GM21825 (cell line): ENCODE measurements around the gene GPR137.
"Not testable (repeated sequence)": the region's sequence is repeated elsewhere in the genome, so short reads cannot be mapped to it uniquely, and the experiment has no call there.

Experiments
- ATAC-seq: cut with Tn5 transposase; IDR thresholded peaks from one replicate; pipeline ENCODE4 v1.9.1; 2021; ENCODE audit warnings: mild to moderate bottlenecking, moderate library complexity; ENCODE audit not compliant: unreplicated experiment

The GPR137 gene

DNA sequence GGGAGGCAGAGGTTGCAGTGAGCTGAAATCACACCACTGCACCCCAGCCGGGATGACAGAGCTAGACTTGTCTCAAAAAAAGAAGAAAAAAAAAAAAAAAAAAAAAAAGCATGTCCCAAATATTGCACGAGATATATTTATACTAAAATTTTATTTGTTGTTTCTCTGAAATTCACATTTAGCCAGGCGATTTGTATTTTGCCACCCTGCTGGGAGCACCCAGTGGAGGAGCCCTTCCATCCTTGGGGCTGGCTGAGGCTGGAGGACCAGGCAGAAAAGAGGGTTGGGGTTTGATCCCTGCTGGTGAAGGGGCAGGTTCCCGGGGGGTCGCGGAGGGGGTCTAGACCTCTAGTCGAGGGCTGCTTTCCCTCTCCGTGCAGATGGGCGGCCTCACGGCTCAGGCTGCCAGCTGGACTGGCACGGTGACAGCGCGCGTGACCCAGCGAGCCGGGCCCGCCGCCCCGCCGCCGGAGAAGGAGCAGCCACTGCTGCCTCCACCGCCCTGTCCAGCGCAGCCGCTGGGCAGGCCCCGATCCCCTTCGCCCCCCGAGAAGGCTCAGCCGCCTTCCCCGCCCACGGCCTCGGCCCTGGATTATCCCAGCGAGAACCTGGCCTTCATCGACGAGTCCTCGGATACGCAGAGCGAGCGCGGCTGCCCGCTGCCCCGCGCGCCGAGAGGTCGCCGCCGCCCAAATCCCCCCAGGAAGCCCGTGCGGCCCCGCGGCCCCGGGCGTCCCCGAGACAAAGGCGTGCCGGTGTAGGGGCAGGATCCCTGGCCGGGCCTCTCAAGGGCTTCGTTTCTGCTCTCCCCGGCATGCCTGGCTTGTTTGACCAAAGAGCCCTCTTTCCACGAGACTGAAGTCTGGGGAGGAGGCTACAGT is 13.6 kb downstream of the GPR137 start:
- no peak for ATAC-seq

DNA sequence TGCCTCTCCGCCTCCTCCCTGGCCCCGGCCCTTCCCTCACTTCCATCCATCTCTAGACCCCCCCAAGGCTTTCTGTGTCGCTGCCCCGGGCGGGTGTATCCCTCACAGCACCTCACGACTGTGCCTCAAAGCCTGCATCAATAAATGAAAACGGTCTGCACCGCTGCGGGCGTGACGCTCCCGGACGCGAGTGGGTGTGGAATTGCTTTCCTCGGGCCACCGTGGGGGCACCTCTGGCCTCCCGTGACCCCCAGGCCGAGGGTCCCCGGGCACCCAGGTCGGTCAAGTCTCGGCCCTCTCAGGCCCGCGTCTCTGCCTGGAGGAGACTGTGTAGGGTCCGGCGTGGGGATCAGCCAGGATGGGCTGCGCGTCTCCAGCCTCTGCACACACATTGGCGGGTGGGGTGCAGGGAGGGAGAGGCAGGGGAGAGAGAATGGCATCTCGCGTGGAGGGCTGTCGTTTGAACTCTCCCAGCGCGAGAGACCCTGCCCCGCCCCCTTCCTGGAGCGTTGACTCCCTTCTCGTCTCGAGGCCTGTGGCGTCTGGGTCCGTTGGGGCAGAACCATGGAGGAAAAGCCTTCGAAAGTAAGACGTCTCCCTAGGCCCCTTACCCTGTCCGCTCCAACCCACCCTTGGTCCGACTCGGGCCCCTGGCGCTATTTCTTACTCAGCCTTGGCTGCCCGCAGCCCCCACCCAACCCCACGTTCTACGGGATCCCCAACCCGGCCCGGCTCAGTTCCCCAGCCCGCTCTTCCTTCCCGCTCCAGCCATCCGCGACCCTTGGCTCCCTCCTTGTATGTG is 14.4 kb downstream of the GPR137 start, which contains the start of gene CATSPERZ:
Gene CATSPERZ, plus strand, starts transcription at position 512 of the 802 bp plus-strand sequence. Its CDS starts 53 bp downstream, at position 565.
- ATAC-seq = no peak

DNA sequence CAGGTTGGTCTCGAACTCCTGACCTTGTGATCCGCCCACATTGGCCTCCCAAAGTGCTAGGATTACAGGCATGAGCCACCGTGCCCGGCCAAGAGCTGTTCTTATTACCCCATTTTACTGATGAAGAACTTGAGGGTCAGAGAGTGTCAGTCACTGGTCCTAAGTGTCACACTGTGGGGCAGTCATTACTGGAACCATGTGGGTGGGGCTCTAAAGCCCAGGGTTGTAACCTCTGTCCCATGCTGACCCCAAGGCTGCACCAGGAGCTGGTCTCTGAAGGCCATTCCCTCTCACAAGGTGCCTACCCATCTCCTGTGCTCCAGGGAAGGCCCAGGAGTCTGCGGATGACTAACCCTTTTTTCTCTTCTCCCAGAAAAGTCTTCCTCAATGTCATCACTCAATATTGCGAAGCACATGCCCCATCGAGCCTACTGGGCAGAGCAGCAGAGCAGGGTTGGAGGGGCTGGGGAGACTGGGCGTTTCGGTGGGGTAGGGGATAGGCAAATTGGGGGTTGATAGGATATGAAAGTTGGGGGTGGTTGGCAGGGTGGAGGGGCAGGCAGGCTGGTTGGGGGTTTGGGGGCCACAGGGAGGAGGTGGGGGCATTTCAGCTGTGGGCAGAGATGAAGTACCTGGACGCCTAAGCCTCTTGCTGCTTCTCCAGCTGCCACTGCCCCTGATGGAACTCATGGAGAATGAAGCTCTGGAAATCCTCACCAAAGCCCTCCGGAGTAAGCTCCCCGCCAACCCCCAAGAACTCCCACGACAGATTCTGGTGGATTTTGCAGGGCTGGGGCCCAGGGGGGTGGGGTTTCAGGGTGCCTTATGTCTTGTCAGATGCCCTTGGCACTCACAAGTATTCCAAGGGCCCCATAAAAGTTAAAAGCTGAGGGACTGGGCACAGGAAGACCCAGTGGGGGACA is 17.7 kb downstream of the GPR137 start:
- ATAC-seq = no peak

DNA sequence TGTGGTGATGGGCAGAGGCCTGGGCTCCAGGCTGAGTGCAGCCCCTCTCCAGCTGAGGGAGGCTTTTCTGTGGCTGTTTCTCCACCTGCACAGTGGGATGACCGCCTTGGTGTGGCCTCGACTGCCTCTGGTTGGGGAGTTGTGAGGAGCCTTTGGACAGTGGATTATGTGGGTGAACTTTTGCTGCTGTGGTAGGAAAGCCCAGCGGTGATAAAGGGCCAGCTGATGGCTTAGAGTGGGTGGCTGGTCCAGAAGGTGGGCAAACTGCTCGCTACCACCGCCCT is 18.3 kb downstream of the GPR137 start:
- no peak for ATAC-seq

DNA sequence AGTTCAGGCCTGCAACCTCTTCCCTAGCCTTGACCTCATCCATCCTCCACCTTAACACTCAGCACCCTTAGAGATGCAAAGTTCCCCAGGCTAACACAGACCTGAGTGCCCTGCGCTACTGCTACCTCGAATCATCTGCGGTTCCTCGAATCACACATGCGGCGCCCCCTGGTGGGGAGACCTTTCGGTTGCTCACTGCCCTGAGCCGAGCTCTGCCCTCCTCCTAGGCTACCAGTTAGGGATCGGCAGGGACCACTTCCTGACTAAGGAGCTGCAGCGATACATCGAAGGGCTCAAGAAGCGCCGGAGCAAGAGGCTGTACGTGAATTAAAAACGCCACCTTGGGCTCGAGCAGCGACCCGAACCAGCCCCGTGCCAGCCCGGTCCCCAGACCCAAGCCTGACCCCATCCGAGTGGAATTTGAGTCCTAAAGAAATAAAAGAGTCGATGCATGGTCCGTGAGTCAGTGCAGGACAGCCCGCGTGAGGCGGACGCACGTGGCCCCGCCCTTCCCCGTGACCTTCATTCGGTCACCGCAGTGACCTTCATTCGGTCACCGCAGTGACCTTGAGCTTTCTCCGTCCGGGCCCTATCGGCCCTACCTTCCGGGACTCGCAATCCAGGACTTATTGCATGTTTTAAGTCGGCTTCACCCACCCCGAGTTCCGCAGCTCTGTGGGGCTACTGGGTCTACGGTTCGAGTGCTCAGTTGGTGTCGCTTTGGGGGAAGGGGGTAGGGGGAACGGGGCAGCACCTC is 18.8 kb downstream of the GPR137 start:
- peak; percentile 28 for ATAC-seq

DNA sequence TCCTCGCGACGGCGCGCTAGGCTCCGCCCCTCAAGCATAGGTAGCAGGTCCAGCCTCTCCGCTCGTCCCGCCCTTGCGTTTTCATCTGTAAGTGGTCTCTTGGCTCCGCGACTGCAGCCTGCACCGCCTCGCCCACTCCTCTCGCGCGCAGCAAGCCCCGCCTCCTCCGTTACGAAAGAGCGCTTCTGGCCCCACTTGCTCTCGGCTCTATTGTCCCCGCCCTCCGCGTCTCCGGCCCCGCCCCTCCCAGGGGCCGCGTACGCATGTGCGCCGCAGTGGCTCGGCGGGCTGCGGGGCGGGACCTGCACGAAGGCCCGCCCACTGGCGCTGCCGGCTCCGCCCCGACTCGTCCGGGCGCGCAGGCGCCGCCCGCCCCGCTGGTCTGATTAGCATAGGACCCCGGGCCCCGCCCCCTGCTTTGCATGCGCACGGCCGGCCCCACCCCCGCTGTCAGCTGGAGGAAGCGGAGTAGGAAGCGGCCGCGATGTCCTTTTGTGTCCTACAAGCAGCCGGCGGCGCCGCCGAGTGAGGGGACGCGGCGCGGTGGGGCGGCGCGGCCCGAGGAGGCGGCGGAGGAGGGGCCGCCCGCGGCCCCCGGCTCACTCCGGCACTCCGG is 19.5 kb downstream of the GPR137 start, which contains the start of gene ESRRA:
Gene ESRRA, plus strand, starts transcription at position 450 of the 616 bp plus-strand sequence. CDS start 1,656 bp downstream, outside the sequence.
- ATAC-seq = peak; percentile 68

DNA sequence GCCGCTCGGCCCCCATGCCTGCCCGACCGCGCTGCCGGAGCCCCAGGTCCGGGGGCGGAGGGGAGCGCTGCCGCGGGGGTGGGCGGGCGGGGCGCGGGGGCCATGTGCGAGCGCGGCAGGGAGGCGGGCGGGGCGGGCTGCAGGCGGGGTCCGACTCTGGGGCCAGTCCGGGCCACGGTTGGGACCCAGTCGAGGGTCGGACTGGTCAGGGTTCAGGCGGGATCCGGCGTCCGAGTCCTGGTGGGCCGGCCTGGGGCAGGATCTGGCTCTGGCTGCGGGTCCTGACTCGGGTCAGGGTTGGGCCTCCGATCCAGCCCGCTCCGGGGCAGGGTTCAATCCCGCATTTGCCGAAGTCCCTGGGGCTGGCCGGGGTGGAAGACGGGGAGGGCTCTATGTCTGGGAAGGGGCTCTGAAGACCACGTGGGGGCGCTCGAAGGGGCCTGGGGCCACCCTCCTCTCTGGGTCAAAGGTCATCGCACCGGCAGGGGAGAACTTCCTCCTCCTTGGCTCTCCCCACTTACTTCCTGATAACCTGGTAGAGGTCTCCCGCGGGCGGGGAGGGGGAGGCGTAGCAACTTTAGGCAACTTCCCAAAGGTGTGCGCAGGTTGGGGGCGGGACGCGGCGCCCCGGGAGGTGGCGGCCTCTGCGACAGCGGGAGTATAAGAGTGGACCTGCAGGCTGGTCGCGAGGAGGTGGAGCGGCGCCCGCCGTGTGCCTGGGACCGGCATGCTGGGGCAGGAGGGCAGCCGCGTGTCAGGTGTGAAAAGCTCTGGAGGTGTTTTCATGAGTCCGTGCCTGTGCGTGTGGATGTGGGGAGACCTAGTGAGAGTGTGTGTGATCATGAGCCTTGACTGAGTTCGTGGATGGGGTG is 20.3 kb downstream of the GPR137 start:
- peak; percentile 31 for ATAC-seq

DNA sequence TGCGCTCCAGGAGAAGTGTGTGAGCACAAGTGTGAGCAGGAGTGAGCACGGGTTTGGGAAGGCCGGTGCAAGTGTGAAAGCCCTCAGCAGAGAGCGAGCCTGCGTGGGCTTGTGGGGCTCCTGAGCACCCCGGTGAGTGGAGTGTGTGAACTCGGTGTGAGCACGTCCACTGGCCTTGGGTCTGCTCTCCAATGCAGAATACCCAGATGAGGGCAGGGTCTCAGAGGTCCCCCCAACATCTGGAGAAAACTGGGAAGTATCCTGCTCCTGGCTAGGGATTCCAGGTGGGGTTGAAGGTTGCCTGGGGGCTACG is 20.9 kb downstream of the GPR137 start:
- no peak for ATAC-seq

DNA sequence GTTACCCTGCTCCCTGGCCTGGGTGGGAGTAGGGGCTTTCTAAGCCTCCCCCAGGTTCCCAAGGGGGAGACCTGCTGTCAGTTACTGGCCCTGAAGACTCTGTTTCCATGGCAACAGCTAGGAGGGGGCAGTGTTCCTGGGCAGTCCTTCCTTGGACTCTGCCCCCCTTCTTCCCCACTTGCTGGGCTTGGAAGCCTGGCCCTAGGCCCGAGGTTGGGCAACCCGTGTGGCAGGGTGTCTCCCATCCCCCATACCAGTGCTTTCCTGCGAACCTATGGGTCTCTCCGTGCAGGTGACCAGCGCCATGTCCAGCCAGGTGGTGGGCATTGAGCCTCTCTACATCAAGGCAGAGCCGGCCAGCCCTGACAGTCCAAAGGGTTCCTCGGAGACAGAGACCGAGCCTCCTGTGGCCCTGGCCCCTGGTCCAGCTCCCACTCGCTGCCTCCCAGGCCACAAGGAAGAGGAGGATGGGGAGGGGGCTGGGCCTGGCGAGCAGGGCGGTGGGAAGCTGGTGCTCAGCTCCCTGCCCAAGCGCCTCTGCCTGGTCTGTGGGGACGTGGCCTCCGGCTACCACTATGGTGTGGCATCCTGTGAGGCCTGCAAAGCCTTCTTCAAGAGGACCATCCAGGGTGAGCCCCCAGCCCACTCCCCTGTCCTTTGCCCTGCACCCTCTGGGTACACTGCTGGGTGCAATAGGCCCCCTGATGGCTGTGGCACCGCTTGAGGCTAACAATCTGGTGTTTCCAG is 21.4 kb downstream of the GPR137 start:
- no peak for ATAC-seq

DNA sequence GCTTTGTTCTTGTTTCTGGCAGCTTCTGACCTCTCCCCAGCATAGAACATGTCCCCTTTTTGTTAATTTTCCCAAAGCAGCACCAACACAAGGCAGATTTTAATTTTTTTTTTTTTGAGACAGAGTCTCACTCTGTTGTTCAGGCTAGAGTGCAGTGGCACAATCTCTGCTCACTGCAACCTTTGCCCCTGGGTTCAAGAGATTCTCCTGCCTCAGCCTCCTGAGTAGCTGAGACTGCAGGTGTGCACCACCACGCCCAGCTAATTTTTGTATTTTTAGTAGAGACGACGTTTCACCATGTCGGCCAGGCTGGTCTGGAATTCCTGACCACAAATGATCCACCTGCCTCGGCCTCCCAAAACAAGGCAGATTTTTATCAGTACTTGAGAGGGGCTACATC is 22.1 kb downstream of the GPR137 start:
- not testable (repeated sequence) for ATAC-seq

DNA sequence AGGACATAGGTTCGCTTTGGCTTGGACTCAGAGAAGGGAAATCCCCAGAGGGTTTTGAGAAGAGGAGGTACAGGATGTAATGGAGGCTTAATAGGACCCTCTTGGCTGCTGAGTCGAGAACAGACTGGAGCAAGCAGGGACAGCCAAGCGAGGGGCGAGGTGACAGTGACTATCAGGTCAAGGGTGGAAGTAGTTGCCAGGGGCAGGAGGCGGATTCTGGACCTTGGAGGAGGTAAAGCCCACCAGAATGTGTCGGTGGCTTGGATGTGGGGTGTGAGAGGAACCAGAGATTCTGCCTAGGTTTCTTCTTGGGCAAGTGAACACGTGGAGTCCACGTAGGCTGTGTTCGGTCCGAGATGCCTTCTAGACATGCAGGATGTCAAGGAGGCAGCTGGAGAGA is 27.3 kb downstream of the GPR137 start:
- ATAC-seq = no peak

DNA sequence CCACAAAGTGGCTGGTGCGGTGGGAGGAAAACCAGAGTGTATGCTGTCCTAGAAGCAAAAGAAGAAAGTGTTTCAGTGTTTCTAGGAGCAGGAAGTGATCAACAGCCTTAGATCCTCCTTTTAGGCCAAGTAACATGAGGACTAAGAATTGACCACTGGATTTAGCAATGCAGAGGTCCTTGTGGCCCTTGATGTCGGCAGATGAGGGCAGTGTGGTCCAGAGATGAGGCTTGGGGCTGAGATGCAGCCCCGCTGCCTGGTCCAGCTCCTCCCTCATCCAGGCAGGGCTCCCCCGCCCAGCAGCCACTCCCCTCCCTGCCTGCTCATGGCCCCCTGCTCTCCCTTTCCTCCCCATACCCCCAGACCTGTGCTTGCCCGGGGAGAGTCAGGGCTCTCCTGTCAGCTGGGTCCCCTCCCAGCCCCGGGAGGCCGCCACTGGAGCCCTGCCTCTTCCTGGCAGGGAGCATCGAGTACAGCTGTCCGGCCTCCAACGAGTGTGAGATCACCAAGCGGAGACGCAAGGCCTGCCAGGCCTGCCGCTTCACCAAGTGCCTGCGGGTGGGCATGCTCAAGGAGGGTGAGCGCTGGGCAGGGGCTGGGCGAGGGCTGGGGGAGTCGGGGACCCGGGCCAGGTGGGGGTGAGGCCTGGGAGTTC is 28.0 kb downstream of the GPR137 start:
- no peak for ATAC-seq

DNA sequence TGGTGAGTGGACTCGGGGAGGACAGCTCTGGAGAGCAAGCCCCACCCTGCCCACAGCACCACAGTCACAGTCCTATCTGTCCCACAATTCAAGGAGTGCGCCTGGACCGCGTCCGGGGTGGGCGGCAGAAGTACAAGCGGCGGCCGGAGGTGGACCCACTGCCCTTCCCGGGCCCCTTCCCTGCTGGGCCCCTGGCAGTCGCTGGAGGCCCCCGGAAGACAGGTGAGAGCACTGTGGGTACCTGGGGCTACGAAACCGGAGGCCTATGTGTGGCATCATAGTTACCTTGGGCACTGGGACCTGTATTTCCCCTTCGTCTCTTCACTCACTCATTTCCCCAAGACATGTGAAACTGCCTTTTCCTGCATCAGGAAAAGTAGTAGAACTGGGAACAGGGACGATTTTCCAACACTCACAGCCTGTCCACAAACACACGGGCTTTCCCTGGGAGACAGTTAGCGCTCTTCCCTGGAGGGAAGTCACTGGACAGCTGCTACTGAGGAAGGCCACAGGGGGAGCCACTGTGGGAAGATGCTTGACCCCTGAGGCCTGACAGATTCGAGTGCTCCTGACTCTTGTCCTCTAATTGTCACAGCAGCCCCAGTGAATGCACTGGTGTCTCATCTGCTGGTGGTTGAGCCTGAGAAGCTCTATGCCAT is 28.6 kb downstream of the GPR137 start:
- ATAC-seq = no peak

DNA sequence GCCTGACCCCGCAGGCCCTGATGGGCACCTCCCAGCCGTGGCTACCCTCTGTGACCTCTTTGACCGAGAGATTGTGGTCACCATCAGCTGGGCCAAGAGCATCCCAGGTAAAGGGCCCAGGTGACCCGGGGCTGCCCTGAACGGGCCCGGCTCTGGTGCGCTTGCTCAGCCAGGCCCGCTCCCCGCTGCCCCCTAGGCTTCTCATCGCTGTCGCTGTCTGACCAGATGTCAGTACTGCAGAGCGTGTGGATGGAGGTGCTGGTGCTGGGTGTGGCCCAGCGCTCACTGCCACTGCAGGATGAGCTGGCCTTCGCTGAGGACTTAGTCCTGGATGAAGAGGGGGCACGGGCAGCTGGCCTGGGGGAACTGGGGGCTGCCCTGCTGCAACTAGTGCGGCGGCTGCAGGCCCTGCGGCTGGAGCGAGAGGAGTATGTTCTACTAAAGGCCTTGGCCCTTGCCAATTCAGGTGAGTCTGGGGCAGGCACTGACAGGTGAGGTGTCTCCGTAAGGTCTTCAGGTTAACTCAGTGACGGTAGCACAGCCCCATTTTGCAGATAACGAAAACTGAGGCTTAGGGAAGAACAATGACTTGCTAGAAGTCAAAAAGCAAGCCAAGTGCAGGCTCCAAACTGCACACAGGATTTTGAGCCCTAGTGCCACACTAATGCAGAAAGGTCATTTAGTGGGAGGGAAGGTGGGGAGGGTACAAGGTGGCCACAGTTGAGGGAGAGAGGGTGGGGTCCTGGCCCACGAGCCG is 29.3 kb downstream of the GPR137 start:
- no peak for ATAC-seq

DNA sequence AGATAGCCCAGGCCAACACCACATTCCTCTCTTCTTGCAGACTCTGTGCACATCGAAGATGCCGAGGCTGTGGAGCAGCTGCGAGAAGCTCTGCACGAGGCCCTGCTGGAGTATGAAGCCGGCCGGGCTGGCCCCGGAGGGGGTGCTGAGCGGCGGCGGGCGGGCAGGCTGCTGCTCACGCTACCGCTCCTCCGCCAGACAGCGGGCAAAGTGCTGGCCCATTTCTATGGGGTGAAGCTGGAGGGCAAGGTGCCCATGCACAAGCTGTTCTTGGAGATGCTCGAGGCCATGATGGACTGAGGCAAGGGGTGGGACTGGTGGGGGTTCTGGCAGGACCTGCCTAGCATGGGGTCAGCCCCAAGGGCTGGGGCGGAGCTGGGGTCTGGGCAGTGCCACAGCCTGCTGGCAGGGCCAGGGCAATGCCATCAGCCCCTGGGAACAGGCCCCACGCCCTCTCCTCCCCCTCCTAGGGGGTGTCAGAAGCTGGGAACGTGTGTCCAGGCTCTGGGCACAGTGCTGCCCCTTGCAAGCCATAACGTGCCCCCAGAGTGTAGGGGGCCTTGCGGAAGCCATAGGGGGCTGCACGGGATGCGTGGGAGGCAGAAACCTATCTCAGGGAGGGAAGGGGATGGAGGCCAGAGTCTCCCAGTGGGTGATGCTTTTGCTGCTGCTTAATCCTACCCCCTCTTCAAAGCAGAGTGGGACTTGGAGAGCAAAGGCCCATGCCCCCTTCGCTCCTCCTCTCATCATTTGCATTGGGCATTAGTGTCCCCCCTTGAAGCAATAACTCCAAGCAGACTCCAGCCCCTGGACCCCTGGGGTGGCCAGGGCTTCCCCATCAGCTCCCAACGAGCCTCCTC is 30.2 kb downstream of the GPR137 start:
- ATAC-seq = not testable (repeated sequence)
